Stimulated activated CD4-positive, alpha-beta T cell treated with anti-CD3 and anti-CD28 coated beads, Interleukin-4, amount 100 ng/mL, for 48 hours (primary cell): ENCODE measurements around the gene SSH2.
"Not testable (repeated sequence)": the region's sequence is repeated elsewhere in the genome, so short reads cannot be mapped to it uniquely, and the experiment has no call there.

ENCODE experiments used
- DNase-seq, 2 donors: peaks; one replicate each; pipeline ENCODE4 v3.0.0-alpha.2; 2020; ENCODE audit warnings: low read depth in 2 of 2

SSH2 gene

DNA sequence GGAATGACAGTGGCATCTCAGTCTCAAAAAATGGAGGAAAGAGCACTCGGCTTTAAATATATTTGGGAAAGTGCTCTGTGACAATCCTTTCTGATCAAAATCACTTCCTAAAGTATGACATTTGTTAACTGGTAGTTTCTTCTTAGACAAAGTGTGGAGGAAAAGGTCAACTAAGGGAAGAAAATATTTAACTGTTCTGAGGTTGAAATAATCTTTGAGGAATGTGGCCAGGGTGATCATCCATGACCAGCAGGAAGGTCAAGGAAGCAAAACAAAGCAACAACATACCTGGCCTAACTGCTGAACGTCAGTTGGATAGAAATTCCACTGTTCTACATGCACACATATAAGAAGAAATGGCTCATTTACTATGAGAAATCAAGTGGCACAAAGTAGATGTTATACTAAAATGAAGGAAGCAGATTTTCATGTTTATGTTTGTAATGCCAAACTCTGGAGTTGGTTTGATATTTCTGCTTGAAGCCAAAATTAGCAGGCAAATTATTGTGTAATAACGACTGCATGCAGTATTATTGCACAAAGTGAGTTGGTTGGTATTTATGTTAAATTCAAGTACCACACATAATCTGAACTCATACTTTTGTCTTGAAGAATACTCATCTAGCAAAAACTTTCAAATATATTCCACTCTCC lies 220.0 kb downstream of the SSH2 start:
- no peak for DNase-seq

DNA sequence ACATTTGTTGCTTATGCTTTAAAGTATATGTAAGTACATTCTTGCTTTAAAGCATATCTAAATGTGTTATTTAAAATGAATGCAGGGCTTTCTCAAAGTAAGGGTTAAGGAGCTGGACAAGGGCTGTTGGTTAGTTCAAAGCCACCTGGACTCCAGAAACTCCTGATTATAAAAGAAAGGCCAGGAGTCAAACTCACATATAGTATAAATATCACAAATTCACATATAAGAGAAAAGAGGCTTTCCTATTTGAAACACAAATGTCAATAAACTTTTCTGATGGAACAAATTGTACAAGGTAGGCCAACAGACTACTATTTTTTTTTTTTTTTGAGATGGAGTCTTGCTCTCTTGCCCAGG lies 222.8 kb downstream of the SSH2 start:
- no peak for DNase-seq

- DNase-seq, result no peak
Measured at GRCh38 chr17:29706045-29706431, 224.0 kb downstream of the SSH2 start.

DNA sequence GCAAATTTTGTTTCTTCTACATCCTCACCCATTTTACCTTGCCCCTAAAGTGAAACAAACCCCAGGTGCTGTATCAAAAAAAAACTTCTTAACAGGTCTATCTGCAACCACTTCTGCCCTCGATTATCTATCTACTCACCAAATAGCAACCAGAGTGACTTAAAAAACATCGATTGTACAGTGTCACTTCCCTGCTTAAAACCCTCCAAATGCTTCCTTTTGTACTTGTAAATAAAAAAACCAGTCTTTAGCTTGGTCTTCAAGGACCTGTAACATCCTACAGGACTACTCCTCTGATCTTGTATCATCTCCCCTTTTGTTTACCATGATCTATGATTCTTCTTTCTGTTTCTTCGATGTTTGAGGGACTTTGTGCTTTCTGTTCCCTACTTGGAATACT lies 224.6 kb downstream of the SSH2 start:
- DNase-seq, result no peak

GRCh38 chr17:29699283-29699682 lies 230.7 kb downstream of the SSH2 start:
- DNase-seq, result no peak

DNA sequence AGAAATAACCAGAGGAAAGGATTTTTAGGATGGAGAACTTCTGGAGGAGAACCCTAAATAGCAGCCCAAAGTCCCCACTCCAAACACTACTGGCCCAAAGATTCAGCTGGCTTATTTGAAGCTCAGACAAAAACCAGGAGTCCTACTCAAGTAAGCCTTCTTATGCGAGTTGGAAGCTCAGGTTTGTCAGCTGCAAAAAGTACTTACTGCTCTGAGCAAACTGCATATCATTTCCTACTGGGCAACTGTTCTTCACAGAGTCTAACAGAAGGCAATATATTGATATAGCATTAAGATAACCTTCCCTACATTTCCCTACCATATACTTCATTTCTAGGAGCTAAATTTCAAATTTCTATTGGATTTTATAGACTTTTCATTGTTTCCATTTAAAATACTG lies 231.2 kb downstream of the SSH2 start:
- DNase-seq, result no peak

DNA sequence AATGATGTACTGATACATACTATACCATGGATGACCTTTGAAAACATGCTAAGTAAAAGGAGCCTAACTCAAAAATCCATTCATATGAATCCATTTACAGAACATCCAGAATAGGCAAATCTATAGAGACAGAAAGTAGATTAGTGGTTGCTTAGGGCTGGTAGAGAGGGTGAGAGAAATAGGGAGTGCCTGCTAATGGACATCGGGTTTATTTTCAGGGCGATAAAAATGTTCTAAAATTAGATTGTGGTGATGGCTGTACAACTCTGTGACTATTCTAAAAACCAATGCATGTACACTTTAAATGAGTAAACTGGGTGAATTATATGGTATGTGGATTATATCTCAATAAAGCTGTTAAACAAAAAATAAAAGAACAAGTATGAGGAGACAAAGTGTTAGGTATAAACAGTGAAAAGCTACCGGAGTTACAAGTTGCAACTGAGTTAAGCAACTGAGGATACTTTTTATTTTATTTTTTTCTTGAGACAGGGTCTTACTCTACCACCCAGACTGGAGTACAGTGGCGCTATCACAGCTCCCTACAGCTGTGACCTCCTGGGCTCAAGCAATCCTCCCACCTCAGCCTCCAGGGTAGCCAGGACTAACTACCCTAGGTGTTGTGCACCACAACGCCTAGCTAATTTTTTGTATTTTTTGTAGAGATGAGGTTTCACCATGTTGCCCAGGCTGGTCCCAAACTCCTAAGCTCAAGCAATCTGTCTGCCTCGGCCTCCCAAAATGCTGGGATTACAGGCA lies 231.8 kb downstream of the SSH2 start:
- DNase-seq, result no peak

DNA sequence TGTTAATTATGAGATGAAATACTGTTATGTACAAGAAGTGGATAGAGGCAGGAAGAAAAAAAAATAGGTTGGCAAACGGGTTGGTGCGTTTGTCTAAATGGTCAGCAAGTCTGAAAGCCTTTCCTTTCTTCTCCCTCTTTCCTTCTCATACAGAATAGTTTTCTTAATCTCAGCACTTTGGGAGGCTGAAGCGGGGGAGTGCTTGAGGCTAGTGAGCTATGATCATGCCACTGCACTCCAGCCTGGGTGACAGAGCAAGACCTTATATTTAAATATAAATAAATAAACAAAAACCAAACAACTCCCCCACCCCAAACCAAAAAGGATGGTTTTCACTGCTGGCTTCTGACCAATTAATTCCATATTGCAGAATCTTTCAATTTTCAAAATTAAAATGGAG lies 232.7 kb downstream of the SSH2 start:
- DNase-seq, result no peak

- no peak for DNase-seq
Measured at GRCh38 chr17:29694918-29695563, 235.0 kb downstream of the SSH2 start.

GRCh38 chr17:29693751-29694150 lies 236.3 kb downstream of the SSH2 start:
- no peak for DNase-seq

GRCh38 chr17:29687596-29687995 lies 242.4 kb downstream of the SSH2 start:
- no peak for DNase-seq

DNA sequence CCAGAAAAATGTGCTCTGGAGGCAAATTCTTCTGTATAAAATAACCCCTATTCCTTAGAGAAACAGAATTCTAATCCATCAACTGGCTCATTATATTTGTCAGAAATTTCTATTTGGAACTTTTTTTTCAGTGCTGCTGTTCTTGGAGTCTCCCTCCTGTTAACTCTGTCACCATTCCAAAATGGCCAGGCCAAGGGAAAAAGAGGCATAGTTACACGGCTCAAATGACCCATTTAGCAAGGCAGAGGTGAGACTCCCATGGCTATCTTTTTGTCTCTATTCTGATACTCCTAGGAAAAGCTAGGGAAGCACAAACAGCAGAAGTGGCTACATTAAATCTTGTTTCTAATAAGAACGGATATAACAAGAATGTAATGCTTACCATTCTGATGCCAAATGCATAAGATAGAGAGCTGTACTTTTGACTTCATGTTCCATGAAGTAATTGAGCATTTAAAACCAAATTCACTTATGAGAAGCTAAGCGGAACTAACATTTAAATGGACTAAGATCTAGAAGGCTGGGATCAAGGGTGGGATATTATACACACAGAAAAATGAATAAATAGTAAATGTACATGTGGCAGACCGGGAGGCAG lies 242.9 kb downstream of the SSH2 start:
- DNase-seq, result no peak

- no peak for DNase-seq
Measured at GRCh38 chr17:29683481-29683880, 246.5 kb downstream of the SSH2 start.

DNA sequence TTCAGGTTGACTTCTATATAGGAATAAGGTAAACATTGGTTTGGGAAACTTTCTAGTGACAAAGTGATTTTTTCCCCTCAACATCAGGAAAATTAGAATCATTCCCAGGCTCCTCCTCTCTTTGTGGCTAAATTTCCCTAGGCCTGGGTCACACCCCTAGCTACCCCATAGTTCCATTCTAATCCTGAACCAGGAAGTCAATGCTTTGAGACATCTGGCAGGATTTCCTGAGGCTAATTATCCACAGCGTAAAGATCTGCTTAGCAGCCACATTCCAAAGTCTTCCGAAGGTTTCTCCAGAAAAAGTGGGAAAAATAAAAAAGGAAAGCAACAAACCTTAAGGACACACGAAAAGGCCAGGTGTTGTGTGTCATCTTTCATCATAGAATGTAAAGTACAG lies 247.0 kb downstream of the SSH2 start:
- no peak for DNase-seq

- DNase-seq, result no peak
Measured at GRCh38 chr17:29682054-29682453, 248.0 kb downstream of the SSH2 start.

DNA sequence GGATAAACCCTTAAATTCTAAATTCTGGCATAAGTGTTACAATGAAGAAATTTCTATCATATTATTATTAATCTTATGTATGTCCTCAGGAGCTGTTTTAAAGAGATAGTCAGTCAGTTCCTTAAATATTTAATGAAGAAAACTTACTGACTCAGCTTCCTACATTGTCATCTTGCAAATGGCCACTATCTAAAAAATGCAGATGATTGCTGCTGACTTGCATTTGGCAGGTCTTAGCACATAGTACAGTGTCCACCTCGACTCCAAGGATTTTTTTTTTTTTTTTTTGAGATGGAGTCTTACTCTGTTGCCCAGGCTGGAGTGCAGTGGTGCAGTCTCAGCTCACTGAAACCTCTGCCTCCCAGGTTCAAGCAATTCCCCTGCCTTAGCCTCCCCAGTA lies 252.2 kb downstream of the SSH2 start:
- DNase-seq, result no peak

GRCh38 chr17:29677221-29677791 lies 252.7 kb downstream of the SSH2 start:
- DNase-seq, result no peak

- DNase-seq, result not testable (repeated sequence)
Measured at GRCh38 chr17:29675961-29676360, 254.1 kb downstream of the SSH2 start.

DNA sequence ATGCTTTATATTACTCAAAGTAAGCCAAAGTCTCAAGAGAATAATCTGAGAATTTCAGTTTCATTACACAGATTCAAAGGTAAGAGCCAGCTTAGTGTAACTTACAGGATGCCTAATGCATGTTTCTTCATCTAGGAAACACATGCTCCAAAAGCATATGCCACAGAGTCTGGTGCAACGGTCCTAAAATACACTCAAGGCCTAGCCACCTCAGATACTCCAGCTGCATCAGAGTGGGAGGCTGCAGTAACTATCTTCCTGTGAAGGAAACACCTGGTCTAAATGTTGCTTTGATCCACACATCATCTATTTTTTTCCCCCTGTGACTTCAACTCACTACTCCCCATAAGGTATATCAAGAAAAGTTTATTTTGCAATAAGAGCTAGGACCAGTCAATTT lies 255.7 kb downstream of the SSH2 start:
- no peak for DNase-seq

DNA sequence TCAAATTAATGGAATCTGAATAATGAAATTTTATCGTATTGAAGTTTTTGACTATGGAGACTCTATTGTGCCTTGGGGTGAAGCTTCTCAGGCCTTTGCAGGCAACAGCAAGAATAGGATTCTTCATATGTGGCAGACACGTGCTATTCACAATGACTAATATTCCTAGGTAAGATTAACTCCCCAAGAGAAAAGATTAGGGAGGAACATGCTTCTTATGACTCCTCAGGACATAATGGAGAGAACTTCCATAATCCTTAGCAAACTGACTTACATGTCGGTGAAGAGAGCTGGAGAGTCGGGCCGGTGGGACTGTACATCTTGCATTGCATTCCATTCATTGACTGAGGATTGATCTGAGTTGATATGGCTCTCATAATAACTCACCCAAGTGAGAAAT lies 258.4 kb downstream of the SSH2 start:
- DNase-seq, result no peak

GRCh38 chr17:29669266-29669665 lies 260.8 kb downstream of the SSH2 start:
- DNase-seq, result no peak

- DNase-seq, result no peak
Measured at GRCh38 chr17:29667969-29668368, 262.1 kb downstream of the SSH2 start.

GRCh38 chr17:29665481-29665810 lies 264.6 kb downstream of the SSH2 start:
- no peak for DNase-seq
